Vagina (tissue), 2 donors: ENCODE data around the gene UST. TPM values are rescaled to one million over a fixed set of nuclear protein-coding genes. Genes with fewer than 3 reads are reported as not detected.

Experiments
- DNase-seq, 2 donors: peaks; one replicate each; pipeline ENCODE4 v3.0.0-alpha.2; 2017; ENCODE audit errors: extremely low spot score in 2 of 2
- H3K27ac ChIP-seq: fragments of 200-600 bp; sonication (generic); one replicate; pipeline ENCODE4 v1.5.1; 2019
- H3K27me3 ChIP-seq: fragments of 200-600 bp; sonication (generic); one replicate; pipeline ENCODE4 v1.5.1; 2019
- H3K36me3 ChIP-seq, 2 donors: fragments of 200-600 bp; sonication (generic); one replicate each; pipeline ENCODE4 v1.5.1; 2017 to 2019
- H3K4me1 ChIP-seq: fragments of 200-600 bp; sonication (generic); one replicate; pipeline ENCODE4 v1.5.1; 2019
- H3K4me3 ChIP-seq, 2 donors: fragments of 200-600 bp; sonication (generic); 1 replicate in 1 of 2; 2 replicates in 1 of 2; pipeline ENCODE4 v1.5.1; 2016 to 2019
- H3K9me3 ChIP-seq: fragments of 200-600 bp; sonication (generic); one replicate; pipeline ENCODE4 v1.5.1; 2019
- POLR2A ChIP-seq, 2 donors: fragments of 450-650 bp; IDR thresholded peaks; one replicate each; pipeline ENCODE4 v1.6.1; 2017; ENCODE audit warnings: antibody characterized with exemption in 2 of 2, mild to moderate bottlenecking in 2 of 2, moderate library complexity in 2 of 2
- POLR2AphosphoS5 ChIP-seq, 2 donors: sonication (generic); formaldehyde crosslinking; IDR thresholded peaks; one replicate each; pipeline ENCODE4 v1.9.0; 2017; ENCODE audit warnings: antibody characterized with exemption in 2 of 2, mild to moderate bottlenecking in 2 of 2, low read depth in 1 of 2; ENCODE audit not compliant: insufficient read depth in 1 of 2
- intact Hi-C: fragments of 100-400 bp; cut with DNase I; formaldehyde crosslinking; loops from one replicate; pipeline ENCODE4 v1.15.1; 2023
- total RNA-seq: library from RNA; depleted of rRNA; stranded (reverse); fragments of >200 nt; gene quantifications from one replicate; pipeline ENCODE4 v1.2.3, GENCODE V29; 2016
- TF ChIP-seq, protein P1 (sequence below), 3 experiments: fragments of 450-650 bp in 2 of 3; fragments of 200-600 bp in 1 of 3; sonication (generic) in 1 of 3; IDR thresholded peaks; one replicate each; pipeline ENCODE4 v1.5.1; 2017 to 2019; ENCODE audit warnings: antibody characterized with exemption in 3 of 3, mild to moderate bottlenecking in 2 of 3, moderate library complexity in 2 of 3

The UST gene
- total RNA-seq, 1 donor from 2014 or later, result 14.2 TPM

DNA sequence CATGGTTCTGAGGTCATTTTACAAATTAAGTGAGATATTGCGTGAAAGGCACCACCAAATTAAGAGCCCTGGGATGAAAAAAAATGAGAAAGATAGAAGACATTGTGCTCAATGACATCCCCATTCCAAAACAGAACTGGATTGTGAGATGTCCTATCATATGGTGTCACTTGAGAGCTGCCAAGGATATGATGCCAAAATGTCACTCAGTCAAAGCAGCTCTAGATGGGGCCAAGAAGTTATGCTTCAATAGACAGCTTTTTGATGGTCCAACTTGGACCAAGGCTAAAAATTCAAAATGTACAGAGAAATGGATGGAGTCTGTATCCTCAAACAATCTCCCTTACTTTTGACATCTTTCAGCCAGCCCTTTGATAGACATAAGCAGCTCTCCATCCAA lies 180.8 kb downstream of the UST start:
- Histone ChIP-seq H3K4me3 (no peak overlapping the region), H3K27me3 (no peaks in the 10 kb centered on the region), H3K4me1 (no peaks in the 10 kb centered on the region), H3K9me3 (no peaks in the 10 kb centered on the region), H3K36me3 (no peaks in the 10 kb centered on the region), H3K27ac (no peak overlapping the region)
- no peak for TF ChIP-seq POLR2A (IDR thresholded peaks at IDR 0.05)
- TF ChIP-seq, protein P1, sequence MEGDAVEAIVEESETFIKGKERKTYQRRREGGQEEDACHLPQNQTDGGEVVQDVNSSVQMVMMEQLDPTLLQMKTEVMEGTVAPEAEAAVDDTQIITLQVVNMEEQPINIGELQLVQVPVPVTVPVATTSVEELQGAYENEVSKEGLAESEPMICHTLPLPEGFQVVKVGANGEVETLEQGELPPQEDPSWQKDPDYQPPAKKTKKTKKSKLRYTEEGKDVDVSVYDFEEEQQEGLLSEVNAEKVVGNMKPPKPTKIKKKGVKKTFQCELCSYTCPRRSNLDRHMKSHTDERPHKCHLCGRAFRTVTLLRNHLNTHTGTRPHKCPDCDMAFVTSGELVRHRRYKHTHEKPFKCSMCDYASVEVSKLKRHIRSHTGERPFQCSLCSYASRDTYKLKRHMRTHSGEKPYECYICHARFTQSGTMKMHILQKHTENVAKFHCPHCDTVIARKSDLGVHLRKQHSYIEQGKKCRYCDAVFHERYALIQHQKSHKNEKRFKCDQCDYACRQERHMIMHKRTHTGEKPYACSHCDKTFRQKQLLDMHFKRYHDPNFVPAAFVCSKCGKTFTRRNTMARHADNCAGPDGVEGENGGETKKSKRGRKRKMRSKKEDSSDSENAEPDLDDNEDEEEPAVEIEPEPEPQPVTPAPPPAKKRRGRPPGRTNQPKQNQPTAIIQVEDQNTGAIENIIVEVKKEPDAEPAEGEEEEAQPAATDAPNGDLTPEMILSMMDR (IDR thresholded peaks at IDR 0.05), result no peak
- no peak for TF ChIP-seq POLR2AphosphoS5 (IDR thresholded peaks at IDR 0.05; ENCODE audit: insufficient read depth in 1 of 2, low read depth in 1 of 2)
- intact Hi-C loops, result no loop called here
- DNase-seq, result no peak

DNA sequence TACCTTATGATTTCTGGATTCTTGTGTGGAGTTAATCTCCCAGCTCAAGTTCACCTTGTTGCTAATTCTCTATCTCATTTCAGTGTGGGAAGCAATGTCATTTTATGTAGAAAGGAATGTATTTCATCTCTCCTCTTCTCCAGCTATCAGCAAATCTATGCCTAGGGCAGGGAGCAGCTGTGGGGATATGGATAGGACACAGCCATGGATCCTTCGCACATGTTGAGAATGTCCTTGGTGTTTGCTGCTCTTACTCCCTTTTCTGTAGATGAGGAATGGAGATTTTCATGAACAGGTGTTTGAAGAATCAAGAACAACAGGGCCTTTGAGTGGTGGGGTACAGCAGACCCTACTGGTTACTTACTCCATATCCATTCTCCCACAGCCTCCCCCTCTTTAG lies 182.0 kb downstream of the UST start:
- no peaks in the 10 kb centered on the region for H3K36me3 ChIP-seq
- no peaks in the 10 kb centered on the region for H3K9me3 ChIP-seq
- no peaks in the 10 kb centered on the region for H3K27me3 ChIP-seq
- H3K27ac ChIP-seq, result no peak overlapping the region
- DNase-seq, result no peak
- H3K4me3 ChIP-seq, result no peak overlapping the region
- TF ChIP-seq POLR2A (IDR thresholded peaks at IDR 0.05), result no peak
- TF ChIP-seq, protein P1 (IDR thresholded peaks at IDR 0.05), result no peak
- no peak for TF ChIP-seq POLR2AphosphoS5 (IDR thresholded peaks at IDR 0.05; ENCODE audit: insufficient read depth in 1 of 2, low read depth in 1 of 2)
- intact Hi-C loops, result no loop called here
- H3K4me1 ChIP-seq, result peaks cover 7% of the 10 kb centered on the region

DNA sequence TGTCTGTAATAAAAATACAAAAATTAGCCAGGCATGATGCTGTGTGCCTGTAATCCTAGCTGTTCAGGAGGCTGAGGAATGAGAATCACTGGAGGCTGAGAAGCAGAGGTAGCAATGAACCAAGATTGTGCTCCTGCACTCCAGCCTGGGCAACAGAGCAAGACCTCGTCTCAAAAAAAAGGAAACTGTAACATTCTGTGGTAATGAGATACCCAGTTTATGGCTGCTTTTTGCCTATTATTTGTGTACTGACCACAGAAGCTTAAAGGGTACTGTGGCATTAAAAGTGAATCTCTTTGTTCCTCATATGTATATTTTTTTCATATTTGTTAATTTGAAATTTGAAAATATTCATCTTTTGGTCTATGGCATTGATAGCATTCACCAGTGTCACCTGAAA lies 185.4 kb downstream of the UST start:
- H3K4me1 ChIP-seq, result peaks cover 17% of the 10 kb centered on the region
- H3K27me3 ChIP-seq, result no peaks in the 10 kb centered on the region
- no peak overlapping the region for H3K27ac ChIP-seq
- TF ChIP-seq, protein P1 (IDR thresholded peaks at IDR 0.05), result no peak
- TF ChIP-seq POLR2A (IDR thresholded peaks at IDR 0.05), result no peak
- TF ChIP-seq POLR2AphosphoS5 (IDR thresholded peaks at IDR 0.05; ENCODE audit: insufficient read depth in 1 of 2, low read depth in 1 of 2), result no peak
- no peak overlapping the region for H3K4me3 ChIP-seq
- no peak for DNase-seq
- intact Hi-C loops, result no loop called here
- no peaks in the 10 kb centered on the region for H3K9me3 ChIP-seq
- no peaks in the 10 kb centered on the region for H3K36me3 ChIP-seq

DNA sequence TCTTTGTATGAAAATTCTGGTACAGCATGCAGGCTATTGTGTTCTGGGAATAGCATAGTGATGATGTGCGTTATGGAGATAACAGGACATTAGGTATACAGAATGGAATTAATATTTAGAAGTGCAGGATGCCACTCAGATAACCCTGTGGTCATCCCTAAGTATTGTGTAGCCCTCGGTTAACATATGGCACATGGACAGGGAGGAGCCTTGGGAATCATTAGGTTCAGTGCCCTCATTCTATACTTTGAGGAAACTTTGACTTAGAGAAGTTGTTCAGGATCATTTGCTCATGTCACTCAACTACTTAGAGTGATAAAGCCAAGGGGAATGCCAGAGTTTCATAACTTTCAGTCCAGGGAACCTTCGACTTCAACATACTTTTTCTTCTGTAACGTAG lies 185.9 kb downstream of the UST start:
- no peak for TF ChIP-seq POLR2AphosphoS5 (IDR thresholded peaks at IDR 0.05; ENCODE audit: insufficient read depth in 1 of 2, low read depth in 1 of 2)
- H3K36me3 ChIP-seq, result no peaks in the 10 kb centered on the region
- DNase-seq, result no peak
- H3K4me1 ChIP-seq, result peaks cover 17% of the 10 kb centered on the region
- H3K27me3 ChIP-seq, result no peaks in the 10 kb centered on the region
- no peaks in the 10 kb centered on the region for H3K9me3 ChIP-seq
- H3K27ac ChIP-seq, result no peak overlapping the region
- intact Hi-C loops, result no loop called here
- H3K4me3 ChIP-seq, result no peak overlapping the region

DNA sequence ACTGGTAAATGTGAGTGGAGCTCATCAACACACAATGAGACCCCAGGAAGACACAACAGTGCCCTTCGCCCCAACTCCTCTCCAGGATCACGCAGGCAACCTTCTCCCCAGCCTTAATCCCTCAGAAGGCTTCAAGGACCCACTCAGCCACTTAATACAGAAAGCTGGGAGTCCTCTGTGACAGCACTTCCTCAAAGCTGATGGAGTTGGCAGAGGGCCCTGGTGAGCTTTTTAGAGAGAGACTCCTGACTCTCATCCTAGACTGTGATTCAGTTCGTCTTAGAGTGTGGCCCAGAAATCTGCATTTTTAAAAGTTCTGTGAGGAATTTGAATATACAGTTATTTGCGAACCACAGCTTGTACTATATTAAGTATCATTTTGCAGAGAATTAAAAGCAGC lies 187.7 kb downstream of the UST start:
- H3K4me1 ChIP-seq, result peaks cover 17% of the 10 kb centered on the region
- H3K36me3 ChIP-seq, result no peaks in the 10 kb centered on the region
- TF ChIP-seq POLR2A (IDR thresholded peaks at IDR 0.05) (no peak), POLR2AphosphoS5 (IDR thresholded peaks at IDR 0.05; ENCODE audit: insufficient read depth in 1 of 2, low read depth in 1 of 2) (no peak)
- TF ChIP-seq, protein P1 (IDR thresholded peaks at IDR 0.05), result no peak
- no peak overlapping the region for H3K4me3 ChIP-seq
- intact Hi-C loops, result no loop called here
- no peaks in the 10 kb centered on the region for H3K27me3 ChIP-seq
- no peak for DNase-seq
- H3K27ac ChIP-seq, result no peak overlapping the region
- H3K9me3 ChIP-seq, result no peaks in the 10 kb centered on the region

DNA sequence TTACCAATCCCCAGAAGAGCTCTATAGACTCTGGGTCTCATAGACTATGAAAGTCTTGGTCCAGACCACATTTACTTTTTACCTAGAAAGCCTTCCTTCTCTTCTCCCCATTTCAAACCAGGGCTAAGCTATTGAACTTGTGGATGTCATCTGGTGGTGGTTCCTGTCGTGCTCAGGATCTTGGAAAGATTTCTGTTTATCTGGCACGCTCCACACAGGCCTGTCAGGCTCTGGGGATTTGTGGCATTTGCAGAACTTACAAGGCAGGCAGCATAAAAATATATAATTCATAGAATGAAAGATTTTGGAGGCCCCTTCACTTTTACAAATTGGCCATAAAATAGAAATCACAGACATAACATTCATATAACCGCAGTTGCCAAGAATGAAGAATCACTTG lies 188.1 kb downstream of the UST start:
- Histone ChIP-seq H3K27ac (no peak overlapping the region), H3K9me3 (no peaks in the 10 kb centered on the region), H3K4me3 (no peak overlapping the region), H3K4me1 (peaks cover 17% of the 10 kb centered on the region), H3K36me3 (no peaks in the 10 kb centered on the region), H3K27me3 (no peaks in the 10 kb centered on the region)
- no peak for DNase-seq
- TF ChIP-seq, protein P1 (IDR thresholded peaks at IDR 0.05), result no peak
- TF ChIP-seq POLR2AphosphoS5 (IDR thresholded peaks at IDR 0.05; ENCODE audit: insufficient read depth in 1 of 2, low read depth in 1 of 2) (no peak), POLR2A (IDR thresholded peaks at IDR 0.05) (no peak)
- intact Hi-C loops, result no loop called here
